ENCODE results near the gene NLN. TPM values are rescaled to one million over a fixed set of nuclear protein-coding genes. Genes with fewer than 3 reads are reported as not detected.

Gene NLN
- total and polyA plus RNA-seq, 2 of the 4 experiments (the other 2 are of a cell fraction): 19.1 to 37.1 TPM

DNA sequence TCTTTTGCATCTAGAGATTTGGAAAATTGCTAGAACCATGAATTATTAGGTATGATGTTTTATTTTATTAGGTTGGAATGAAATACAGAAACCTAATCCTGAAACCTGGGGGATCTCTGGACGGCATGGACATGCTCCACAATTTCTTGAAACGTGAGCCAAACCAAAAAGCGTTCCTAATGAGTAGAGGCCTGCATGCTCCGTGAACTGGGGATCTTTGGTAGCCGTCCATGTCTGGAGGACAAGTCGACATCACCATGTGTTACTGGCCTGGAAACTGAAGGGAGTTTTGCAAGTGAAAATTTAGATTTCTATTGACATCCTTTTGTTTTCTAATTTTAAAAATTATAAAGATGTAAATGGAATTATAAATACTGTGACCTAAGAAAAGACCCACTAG is 100.7 kb downstream of the NLN start:
- Histone ChIP-seq H3K23ac (ENCODE audit: low read depth, low read length) (no peak overlapping the region), H3K4me1 (ENCODE audit: control insufficient read depth, insufficient read depth, low read length) (0 out of 2 replicates have a peak, but pooled peaks cover 3% of the 10 kb centered on the region), H3K4me3 (ENCODE audit: insufficient read depth, low read depth, low read length) (no peak overlapping the region), H3K4ac (ENCODE audit: low read depth, low read length) (no peak overlapping the region), H3K79me1 (ENCODE audit: low read depth in 1 of 2, low read length in 2 of 2) (peaks cover 0 to 3% of the 10 kb centered on the region in 2 experiments; a peak in 1 of 4 replicates), H2AK9ac (replicated peaks; ENCODE audit: low read depth, low read length, poor library complexity) (no peak overlapping the region), H3K14ac (replicated peaks; ENCODE audit: low read depth, low read length) (no peak overlapping the region), H4K20me1 (ENCODE audit: insufficient read depth, low read length) (no peaks in the 10 kb centered on the region), H2BK15ac (ENCODE audit: low read depth, low read length) (no peak overlapping the region), H2BK5ac (ENCODE audit: low read depth, low read length, poor library complexity, severe bottlenecking) (no peak overlapping the region), H3K27ac (ENCODE audit: insufficient read depth, low read length) (no peak overlapping the region), H4K91ac (ENCODE audit: insufficient read depth, low read depth, low read length) (no peak overlapping the region; the same call in 1 of the 2 replicates), H2BK20ac (ENCODE audit: low read depth, low read length) (no peak overlapping the region), H3K36me3 (ENCODE audit: control insufficient read depth, insufficient read depth, low read length) (peaks cover 4% of the 10 kb centered on the region; the same call in 1 of the 2 replicates), H4K8ac (ENCODE audit: low read depth in 2 of 2, low read length in 2 of 2) (no peak overlapping the region), H3K9me1 (ENCODE audit: insufficient read depth, low read length) (peaks cover 3% of the 10 kb centered on the region), H3K27me3 (ENCODE audit: control insufficient read depth, insufficient read depth, low read length) (no peaks in the 10 kb centered on the region), H2BK120ac (ENCODE audit: low read depth, low read length) (peak overlapping the region; percentile 44; the same call in 1 of the 2 replicates), H3K9ac (ENCODE audit: low read depth, low read length) (no peak overlapping the region), H3K18ac (ENCODE audit: low read depth, low read length) (no peak overlapping the region), H3K56ac (ENCODE audit: extremely low read depth, insufficient read depth, low read length) (no peak overlapping the region), H4K5ac (ENCODE audit: low read depth, low read length) (no peak overlapping the region), H3K4me2 (ENCODE audit: low read depth, low read length) (no peak overlapping the region), H3K9me3 (ENCODE audit: control insufficient read depth, insufficient read depth, low read length) (no peaks in the 10 kb centered on the region), H2AK5ac (ENCODE audit: low read depth, low read length) (peak overlapping the region; percentile 64), H2AFZ (replicated peaks; ENCODE audit: low read length, poor library complexity) (no peak overlapping the region)
- ChIA-PET CTCF (no interaction called here), POLR2A (ENCODE audit: unreplicated experiment) (no interaction called here)
- DNase-seq (no peak), ATAC-seq (ENCODE audit: low read depth) (no peak)
- TF ChIP-seq RCOR1 (IDR thresholded peaks at IDR 0.05; ENCODE audit: insufficient replicate concordance, low read length): no peak
- TF ChIP-seq RAD21 (IDR thresholded peaks at IDR 0.05; ENCODE audit: low read length): no peak
- TF ChIP-seq, protein P1, sequence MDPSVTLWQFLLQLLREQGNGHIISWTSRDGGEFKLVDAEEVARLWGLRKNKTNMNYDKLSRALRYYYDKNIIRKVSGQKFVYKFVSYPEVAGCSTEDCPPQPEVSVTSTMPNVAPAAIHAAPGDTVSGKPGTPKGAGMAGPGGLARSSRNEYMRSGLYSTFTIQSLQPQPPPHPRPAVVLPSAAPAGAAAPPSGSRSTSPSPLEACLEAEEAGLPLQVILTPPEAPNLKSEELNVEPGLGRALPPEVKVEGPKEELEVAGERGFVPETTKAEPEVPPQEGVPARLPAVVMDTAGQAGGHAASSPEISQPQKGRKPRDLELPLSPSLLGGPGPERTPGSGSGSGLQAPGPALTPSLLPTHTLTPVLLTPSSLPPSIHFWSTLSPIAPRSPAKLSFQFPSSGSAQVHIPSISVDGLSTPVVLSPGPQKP (IDR thresholded peaks at IDR 0.05; ENCODE audit: borderline replicate concordance, low read depth, low read length): no peak
- TF ChIP-seq POLR2A (IDR thresholded peaks at IDR 0.05; ENCODE audit: low read depth, low read length): no peak
- TF ChIP-seq CEBPB (IDR thresholded peaks at IDR 0.05; ENCODE audit: low read depth, low read length): no peak
- no peak for TF ChIP-seq MAFK (IDR thresholded peaks at IDR 0.05; ENCODE audit: low read depth, low read length)
- TF ChIP-seq CHD1 (IDR thresholded peaks at IDR 0.05; ENCODE audit: low read depth, low read length): no peak
- no peak for TF ChIP-seq BHLHE40 (IDR thresholded peaks at IDR 0.05; ENCODE audit: low read depth, low read length)
- TF ChIP-seq MAZ (IDR thresholded peaks at IDR 0.05; ENCODE audit: borderline replicate concordance, low read depth, low read length): no peak
- TF ChIP-seq NFE2L2 (IDR thresholded peaks at IDR 0.05; ENCODE audit: low read depth, low read length): no peak
- no peak for TF ChIP-seq FOS (IDR thresholded peaks at IDR 0.05; ENCODE audit: low read depth, low read length)
- TF ChIP-seq SMC3 (IDR thresholded peaks at IDR 0.05; ENCODE audit: low read depth, low read length): no peak
- WGBS, 2 experiments (ENCODE audit: extremely low coverage in 2 of 2, insufficient read length in 1 of 2): 70% methylated on average over 2 of the region's 6 CpGs; no CpG with 5 or more reads in 1 of the 2 experiments
- BruUV-seq (replicated peaks): no TSS peak
- intact Hi-C loops (cut with micrococcal nuclease): no loop called here
- in situ Hi-C loops (cut with MboI; ENCODE audit: low sequenced_read_pairs): no loop called here
- dilution Hi-C loops (cut with HindIII; ENCODE audit: low sequenced_read_pairs, unreplicated experiment): no loop called here
